ENCODE results near the gene NDUFB8. TPM values are rescaled to one million over a fixed set of nuclear protein-coding genes. Genes with fewer than 3 reads are reported as not detected.

NDUFB8 gene
- total and polyA plus RNA-seq, 2 of the 4 experiments (the other 2 are of a cell fraction), result 99.1 to 265 TPM

DNA sequence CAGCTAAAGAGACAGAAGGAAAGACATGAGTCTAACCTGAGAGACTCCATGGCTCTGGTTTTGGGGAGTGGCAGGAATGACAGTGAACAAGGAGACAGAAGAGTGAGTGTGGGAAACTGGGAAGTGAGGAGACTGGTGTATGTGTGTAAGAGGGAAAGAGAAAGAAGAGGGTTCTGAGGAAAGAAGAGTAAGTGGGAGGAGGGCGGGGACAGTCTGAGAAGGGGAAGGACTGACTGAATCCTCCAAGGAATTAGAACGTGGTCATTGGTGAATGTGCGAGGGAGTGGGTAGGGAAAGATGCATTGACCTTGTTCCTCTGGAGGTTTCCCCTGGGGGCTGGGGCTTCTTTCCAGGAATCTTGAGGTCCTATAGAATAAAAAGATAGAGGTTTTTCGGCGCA lies 40.3 kb downstream of the NDUFB8 start:
- Histone ChIP-seq H3K4ac (ENCODE audit: low read depth, low read length) (no peak overlapping the region), H3K18ac (ENCODE audit: low read depth, low read length) (no peak overlapping the region), H2BK15ac (ENCODE audit: low read depth, low read length) (no peak overlapping the region), H2AFZ (replicated peaks; ENCODE audit: low read length, poor library complexity) (no peak overlapping the region), H4K5ac (ENCODE audit: low read depth, low read length) (no peak overlapping the region), H3K4me3 (ENCODE audit: insufficient read depth, low read depth, low read length) (no peak overlapping the region), H2BK5ac (ENCODE audit: low read depth, low read length, poor library complexity, severe bottlenecking) (no peak overlapping the region), H3K9me1 (ENCODE audit: insufficient read depth, low read length) (no peaks in the 10 kb centered on the region), H3K56ac (ENCODE audit: extremely low read depth, insufficient read depth, low read length) (no peak overlapping the region), H4K8ac (ENCODE audit: low read depth in 2 of 2, low read length in 2 of 2) (no peak overlapping the region), H3K14ac (replicated peaks; ENCODE audit: low read depth, low read length) (no peak overlapping the region), H3K23ac (ENCODE audit: low read depth, low read length) (no peak overlapping the region), H4K91ac (ENCODE audit: insufficient read depth, low read depth, low read length) (no peak overlapping the region), H3K9ac (ENCODE audit: low read depth, low read length) (no peak overlapping the region), H2BK20ac (ENCODE audit: low read depth, low read length) (no peak overlapping the region), H3K27me3 (ENCODE audit: control insufficient read depth, insufficient read depth, low read length) (peaks cover 3% of the 10 kb centered on the region; the same call in 1 of the 2 replicates), H4K20me1 (ENCODE audit: insufficient read depth, low read length) (no peaks in the 10 kb centered on the region), H3K9me3 (ENCODE audit: control insufficient read depth, insufficient read depth, low read length) (no peaks in the 10 kb centered on the region), H3K36me3 (ENCODE audit: control insufficient read depth, insufficient read depth, low read length) (peaks cover 20% of the 10 kb centered on the region), H3K27ac (ENCODE audit: insufficient read depth, low read length) (no peak overlapping the region), H3K79me1 (ENCODE audit: low read depth in 1 of 2, low read length in 2 of 2) (no peaks in the 10 kb centered on the region), H2BK120ac (ENCODE audit: low read depth, low read length) (no peak overlapping the region), H2AK5ac (ENCODE audit: low read depth, low read length) (no peak overlapping the region), H3K4me2 (ENCODE audit: low read depth, low read length) (no peak overlapping the region), H3K4me1 (ENCODE audit: control insufficient read depth, insufficient read depth, low read length) (no peaks in the 10 kb centered on the region), H2AK9ac (replicated peaks; ENCODE audit: low read depth, low read length, poor library complexity) (no peak overlapping the region)
- CTCF ChIA-PET, result interaction anchor here (0.8 kb wide), 1 partner anchor 19 kb away, joined by 3 read pairs; no protein-coding TSS in a partner anchor
- in situ Hi-C loops (cut with MboI; ENCODE audit: low sequenced_read_pairs), result no loop called here
- ATAC-seq (ENCODE audit: low read depth) (no peak), DNase-seq (no peak)
- TF ChIP-seq BHLHE40 (IDR thresholded peaks at IDR 0.05; ENCODE audit: low read depth, low read length), result no peak
- TF ChIP-seq ELK1 (IDR thresholded peaks at IDR 0.05; ENCODE audit: borderline replicate concordance, low read depth, low read length), result no peak
- TF ChIP-seq RFX5 (IDR thresholded peaks at IDR 0.05; ENCODE audit: low read depth, low read length), result no peak
- TF ChIP-seq CTCF (conservative IDR thresholded peaks at IDR 0.05; ENCODE audit: low read depth, low read length), result no peak
- TF ChIP-seq MXI1 (IDR thresholded peaks at IDR 0.05; ENCODE audit: borderline replicate concordance, low read depth, low read length), result no peak
- TF ChIP-seq SMC3 (IDR thresholded peaks at IDR 0.05; ENCODE audit: low read depth, low read length), result no peak
- TF ChIP-seq POLR2A (IDR thresholded peaks at IDR 0.05; ENCODE audit: low read depth, low read length), result no peak
- no peak for TF ChIP-seq RCOR1 (IDR thresholded peaks at IDR 0.05; ENCODE audit: insufficient replicate concordance, low read length)
- no peak for TF ChIP-seq MAZ (IDR thresholded peaks at IDR 0.05; ENCODE audit: borderline replicate concordance, low read depth, low read length)
- no peak for TF ChIP-seq MAFK (IDR thresholded peaks at IDR 0.05; ENCODE audit: low read depth, low read length)
- TF ChIP-seq CEBPB (IDR thresholded peaks at IDR 0.05; ENCODE audit: low read depth, low read length), result no peak
- TF ChIP-seq NFE2L2 (IDR thresholded peaks at IDR 0.05; ENCODE audit: low read depth, low read length), result no peak
- TF ChIP-seq, protein P1, sequence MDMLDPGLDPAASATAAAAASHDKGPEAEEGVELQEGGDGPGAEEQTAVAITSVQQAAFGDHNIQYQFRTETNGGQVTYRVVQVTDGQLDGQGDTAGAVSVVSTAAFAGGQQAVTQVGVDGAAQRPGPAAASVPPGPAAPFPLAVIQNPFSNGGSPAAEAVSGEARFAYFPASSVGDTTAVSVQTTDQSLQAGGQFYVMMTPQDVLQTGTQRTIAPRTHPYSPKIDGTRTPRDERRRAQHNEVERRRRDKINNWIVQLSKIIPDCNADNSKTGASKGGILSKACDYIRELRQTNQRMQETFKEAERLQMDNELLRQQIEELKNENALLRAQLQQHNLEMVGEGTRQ (IDR thresholded peaks at IDR 0.05; ENCODE audit: low read depth, low read length), result no peak
- no TSS peak for BruUV-seq (replicated peaks)
- dilution Hi-C loops (cut with HindIII; ENCODE audit: low sequenced_read_pairs, unreplicated experiment), result no loop called here
- intact Hi-C loops (cut with micrococcal nuclease), result no loop called here
- 95% methylated on average over 3 of the region's 5 CpGs; no CpG with 5 or more reads in 1 of the 2 experiments for WGBS, 2 experiments (ENCODE audit: extremely low coverage in 2 of 2, insufficient read length in 1 of 2)
- POLR2A ChIA-PET (ENCODE audit: unreplicated experiment), result no interaction called here

Data from IMR-90 (cell line).